ENCODE results near the gene SRP19. TPM values are rescaled to one million over a fixed set of nuclear protein-coding genes. Genes with fewer than 3 reads are reported as not detected.

The SRP19 gene
- total and polyA plus RNA-seq, 2 of the 8 experiments (the other 6 are each of a cell fraction or from before 2014, with no cell fraction given) = 27.5 to 79.9 TPM

DNA sequence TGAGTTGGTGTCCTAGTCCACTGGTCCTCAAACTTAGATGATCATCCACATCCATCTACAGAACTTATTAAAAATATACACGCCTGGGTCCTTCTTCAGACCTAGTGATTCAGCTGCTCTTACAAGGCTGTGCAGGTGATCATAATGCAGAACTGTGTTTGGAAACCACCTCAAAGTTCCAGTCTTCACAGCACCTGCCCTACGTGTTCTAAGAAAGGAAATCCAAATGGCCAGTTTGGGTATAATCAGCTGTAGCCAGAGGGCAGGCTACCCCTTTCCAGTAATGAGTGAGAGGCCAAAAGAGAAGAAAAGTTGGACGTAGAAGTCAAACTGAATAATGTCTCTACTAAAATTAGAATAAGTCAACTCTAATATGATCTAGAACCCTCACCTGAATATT is 45.5 kb downstream of the SRP19 start:
- Histone ChIP-seq H2AFZ (ENCODE audit: low read length) (no peak overlapping the region), H2BK15ac (ENCODE audit: low read length) (no peak overlapping the region), H3K27ac (ENCODE audit: low read depth, low read length) (no peak overlapping the region), H2BK120ac (replicated peaks; ENCODE audit: low read depth, low read length) (no peak overlapping the region), H4K5ac (ENCODE audit: insufficient read length, low read depth, low read length) (no peak overlapping the region), H3K23me2 (ENCODE audit: low read depth, low read length) (no peaks in the 10 kb centered on the region), H4K8ac (ENCODE audit: extremely low read depth, insufficient read depth, low read length) (no peak overlapping the region), H3K9me3 (ENCODE audit: insufficient read depth in 2 of 2, low read depth in 1 of 2, low read length in 1 of 2) (no peaks in the 10 kb centered on the region), H3K4me3 (ENCODE audit: extremely low read depth in 1 of 4, insufficient read depth in 2 of 4, low read depth in 3 of 4, low read length in 4 of 4) (no peak overlapping the region), H3K4me1 (replicated peaks in 1 of 4; ENCODE audit: control insufficient read depth in 3 of 4, insufficient read depth in 4 of 4, low read length in 3 of 4) (no peaks in the 10 kb centered on the region), H3K18ac (ENCODE audit: extremely low read depth, low read length) (no peak overlapping the region), H3K27me3 (replicated peaks in 1 of 4; ENCODE audit: control insufficient read depth in 3 of 4, extremely low read depth in 1 of 4, insufficient read depth in 3 of 4, low read length in 3 of 4) (no peaks in the 10 kb centered on the region), H2BK5ac (ENCODE audit: low read depth, low read length) (no peak overlapping the region), H3K36me3 (ENCODE audit: control insufficient read depth in 2 of 4, insufficient read depth in 4 of 4, low read length in 3 of 4) (peaks cover 0 to 19% (median 2%) of the 10 kb centered on the region in 4 experiments; a peak in 4 of 8 replicates), H2BK12ac (ENCODE audit: low read depth, low read length) (no peak overlapping the region), H4K91ac (replicated peaks; ENCODE audit: insufficient read length, low read length) (no peak overlapping the region), H3K4ac (replicated peaks; ENCODE audit: insufficient read length, low read depth, low read length) (no peak overlapping the region), H3K14ac (ENCODE audit: insufficient read length) (no peak overlapping the region), H3K9ac (replicated peaks in 1 of 4; ENCODE audit: extremely low read depth in 1 of 4, low read depth in 3 of 4, low read length in 3 of 4) (no peak overlapping the region), H2AK5ac (ENCODE audit: low read depth, low read length) (no peak overlapping the region), H3K56ac (replicated peaks; ENCODE audit: insufficient read length, low read depth, low read length) (no peak overlapping the region), H3K79me2 (ENCODE audit: control insufficient read depth in 1 of 2, insufficient read depth in 2 of 2, low read length in 2 of 2) (peaks cover 0 to 2% of the 10 kb centered on the region in 2 experiments; a peak in 1 of 4 replicates), H3K4me2 (ENCODE audit: insufficient read depth in 1 of 2, low read depth in 2 of 2, low read length in 2 of 2) (no peak overlapping the region), H3K23ac (ENCODE audit: insufficient read length) (no peak overlapping the region), H3K79me1 (ENCODE audit: low read depth, low read length) (no peaks in the 10 kb centered on the region; the same call in 1 of the 2 replicates), H4K20me1 (replicated peaks in 1 of 2; ENCODE audit: control insufficient read depth in 1 of 2, insufficient read depth in 2 of 2, low read length in 2 of 2) (no peaks in the 10 kb centered on the region), H2BK20ac (ENCODE audit: low read length) (no peak overlapping the region)
- DNase-seq (ENCODE audit: low read depth in 1 of 2, low spot score in 2 of 2) (no peak), FAIRE-seq (no peak)
- WGBS, 2 experiments (ENCODE audit: extremely low coverage in 1 of 2, insufficient coverage in 1 of 2, insufficient read length in 1 of 2, insufficient replicate concordance in 2 of 2, low coverage in 1 of 2, low lambda C conversion rate in 2 of 2, missing lambda C conversion rate in 1 of 2) = 86% methylated on average over 3 of the region's 3 CpGs; no CpG with 5 or more reads in 1 of the 2 experiments
- ChIA-PET CTCF (ENCODE audit: partially characterized antibody) (interaction anchor here (1.0 to 2.9 kb wide), 5 partner anchors 10 to 16 kb away, joined by 3 to 17 read pairs (median 7); partner anchors contain the start of gene REEP5), POLR2A (ENCODE audit: partially characterized antibody) (interaction anchor here (1.4 kb wide), 1 partner anchor 18 kb away, joined by 4 read pairs; no protein-coding TSS in a partner anchor)
- TF ChIP-seq CREB1 (IDR thresholded peaks at IDR 0.05) (no peak), TCF12 (IDR thresholded peaks at IDR 0.05; ENCODE audit: low read depth, low read length) (no peak), CBX5 (IDR thresholded peaks at IDR 0.05; ENCODE audit: low read depth, low read length) (no peak), BACH1 (IDR thresholded peaks at IDR 0.05; ENCODE audit: low read length) (no peak), EP300 (IDR thresholded peaks at IDR 0.05; ENCODE audit: borderline replicate concordance in 1 of 2, low read depth in 2 of 2, low read length in 2 of 2) (no peak), CBX8 (IDR thresholded peaks at IDR 0.05; ENCODE audit: borderline replicate concordance, low read depth, low read length) (no peak)
